ENCODE measurements around the gene VAX1.

VAX1 gene

GRCh38 chr10:117164592-117165537 lies 26.8 kb upstream of the VAX1 start:
- no peak for DNase-seq (ENCODE audit: low read depth in 2 of 3, low spot score in 1 of 3)

DNA sequence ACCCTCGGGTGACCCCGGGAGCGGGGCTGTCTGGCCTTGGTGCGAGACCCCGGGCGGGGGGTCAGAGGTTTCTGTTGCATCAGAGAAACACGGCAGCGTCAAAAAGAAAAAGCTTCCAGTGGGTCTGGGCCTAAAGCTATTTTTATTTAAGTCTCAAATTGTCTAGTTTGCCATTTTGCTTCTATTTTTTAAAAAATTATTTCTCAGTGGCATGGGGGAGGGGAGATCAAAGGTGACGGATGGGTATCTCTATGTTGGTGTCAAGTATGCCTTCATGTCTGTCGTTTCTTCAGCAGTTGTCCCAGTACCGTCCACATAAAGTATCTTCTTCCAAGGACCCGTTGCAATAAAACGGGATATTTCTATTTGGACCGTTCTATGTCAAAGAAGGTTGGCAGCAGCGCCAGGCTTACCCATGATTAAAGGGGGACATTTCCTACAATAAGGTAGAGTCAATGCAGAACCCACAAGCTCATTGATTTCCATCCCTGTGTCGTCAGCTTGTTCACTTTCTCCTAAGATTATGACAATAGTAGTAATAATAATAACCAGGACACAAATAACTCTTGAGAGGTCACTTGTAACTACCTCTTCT lies 26.0 kb upstream of the VAX1 start:
- no peak for DNase-seq (ENCODE audit: low read depth in 2 of 3, low spot score in 1 of 3)

DNA sequence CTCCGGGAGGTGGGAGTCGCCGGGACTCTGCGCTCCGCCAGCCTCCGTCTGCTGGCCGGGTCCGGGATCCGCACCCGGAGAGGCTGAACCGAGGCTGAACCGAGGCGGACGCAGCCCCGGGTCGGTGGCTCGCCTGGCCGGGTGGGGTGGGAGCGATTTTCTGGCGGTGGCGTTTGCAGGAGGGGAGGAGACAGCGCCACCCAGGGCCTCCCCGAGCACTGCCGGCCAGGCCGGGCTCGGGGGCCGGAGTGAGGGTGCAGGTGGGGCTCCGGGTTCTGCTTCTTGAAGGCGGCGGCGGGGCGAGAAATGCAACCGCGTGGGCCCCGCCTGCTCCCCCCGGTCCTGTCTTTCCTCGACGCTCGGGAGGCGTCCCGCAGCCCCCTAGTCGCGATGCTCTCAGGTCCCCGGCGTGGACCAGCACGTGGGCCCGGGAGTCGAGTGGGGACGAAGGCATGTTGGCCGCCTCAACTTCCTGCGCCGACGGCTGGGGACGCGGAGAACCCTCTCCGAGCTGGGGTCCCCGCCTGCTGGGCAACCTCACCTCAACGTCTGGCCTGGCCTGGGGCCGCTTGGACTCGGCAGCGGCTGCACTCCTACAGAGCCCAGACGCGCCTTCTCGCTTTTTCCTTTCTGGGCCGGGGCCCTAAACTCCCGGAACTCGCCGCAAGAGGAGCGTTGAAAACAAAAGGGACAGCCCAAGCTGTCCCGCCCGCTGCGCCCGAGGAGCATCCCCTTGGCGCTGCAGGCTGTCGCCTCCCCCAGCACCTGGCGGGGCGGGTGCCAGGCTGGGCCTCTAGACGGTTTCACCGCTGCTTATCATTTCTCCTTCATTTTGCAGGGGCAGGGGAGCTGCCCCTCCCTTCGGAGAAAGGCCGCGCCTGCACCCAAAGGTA lies 25.2 kb upstream of the VAX1 start:
- DNase-seq (ENCODE audit: low read depth in 2 of 3, low spot score in 1 of 3) = no peak

GRCh38 chr10:117162093-117163060 lies 24.3 kb upstream of the VAX1 start:
- DNase-seq (ENCODE audit: low read depth in 2 of 3, low spot score in 1 of 3) = no peak

DNA sequence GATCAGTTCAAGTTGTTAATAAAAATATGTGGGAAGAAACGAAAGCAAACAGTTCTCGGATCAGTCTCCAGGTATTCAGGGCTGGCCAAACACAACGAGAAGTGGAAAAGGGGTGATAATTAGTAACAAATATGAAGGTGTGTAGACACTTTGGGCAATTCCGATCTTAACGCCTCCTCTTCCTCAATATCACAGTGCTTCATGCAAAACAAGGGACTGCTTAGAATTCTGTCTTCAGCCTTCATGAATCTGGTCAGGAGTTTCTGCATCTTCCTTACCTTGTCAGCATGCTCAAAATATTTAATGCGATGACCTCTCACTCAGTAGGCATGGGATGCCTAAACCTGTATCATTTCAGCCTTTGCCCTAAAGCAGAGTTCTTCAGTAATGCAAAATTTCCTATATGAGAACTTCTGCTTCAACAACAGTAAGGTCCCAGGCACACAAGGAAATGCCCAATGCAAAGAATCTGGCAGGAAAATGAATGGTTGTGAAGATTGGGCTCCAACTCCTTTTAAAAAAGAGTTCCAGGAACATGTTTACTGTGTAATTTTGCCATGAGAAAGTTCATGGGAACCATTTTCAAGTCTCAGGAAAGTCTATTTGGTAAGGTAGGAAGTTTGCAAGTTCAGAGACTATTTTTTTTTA lies 23.4 kb upstream of the VAX1 start:
- DNase-seq (ENCODE audit: low read depth in 2 of 3, low spot score in 1 of 3) = no peak

- no peak for DNase-seq (ENCODE audit: low read depth in 2 of 3, low spot score in 1 of 3)
These were observed 22.5 kb upstream of the VAX1 start for GRCh38 chr10:117160567-117160966.

DNA sequence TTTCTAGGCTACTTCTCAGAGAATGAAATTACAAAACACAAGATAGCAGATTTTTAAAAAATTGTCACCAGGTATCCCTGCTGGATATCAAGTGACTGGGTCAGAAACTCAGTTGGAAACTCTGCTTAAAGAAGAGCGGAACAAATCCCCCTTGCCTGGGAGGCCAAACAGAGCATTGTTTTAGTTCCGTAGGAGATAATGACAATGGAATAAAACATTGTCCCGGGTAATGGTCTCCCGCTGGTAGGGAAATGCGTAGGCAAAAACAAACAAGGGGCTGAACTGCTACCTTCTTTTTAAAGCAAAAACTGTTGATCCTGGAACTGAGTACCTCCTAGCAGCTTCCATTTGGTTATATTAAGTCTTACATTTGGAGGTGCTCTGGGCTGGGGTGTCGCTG lies 21.3 kb upstream of the VAX1 start:
- DNase-seq (ENCODE audit: low read depth in 2 of 3, low spot score in 1 of 3) = no peak

- no peak for DNase-seq (ENCODE audit: low read depth in 2 of 3, low spot score in 1 of 3)
These were observed 20.2 kb upstream of the VAX1 start for GRCh38 chr10:117158297-117158696.

DNA sequence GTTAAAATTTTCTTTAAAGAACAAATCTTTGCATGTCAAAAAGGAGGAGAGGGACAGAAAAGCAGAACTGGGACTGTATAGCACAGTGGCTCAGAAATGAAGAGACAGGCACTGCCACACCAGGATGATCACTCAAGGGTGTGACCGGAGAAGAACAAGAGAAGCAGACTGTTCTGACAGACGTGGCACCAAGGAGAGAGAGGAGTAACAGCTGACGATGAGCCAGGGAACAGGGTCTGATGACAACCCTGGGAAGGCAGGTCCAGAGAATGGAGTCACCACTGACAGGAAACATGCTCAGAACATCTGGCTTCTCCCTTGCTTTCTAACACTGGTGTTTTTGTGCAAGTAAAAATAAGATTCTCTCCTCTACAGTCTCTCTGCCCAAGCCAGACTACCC lies 14.6 kb upstream of the VAX1 start:
- DNase-seq (ENCODE audit: low read depth in 2 of 3, low spot score in 1 of 3) = no peak

DNA sequence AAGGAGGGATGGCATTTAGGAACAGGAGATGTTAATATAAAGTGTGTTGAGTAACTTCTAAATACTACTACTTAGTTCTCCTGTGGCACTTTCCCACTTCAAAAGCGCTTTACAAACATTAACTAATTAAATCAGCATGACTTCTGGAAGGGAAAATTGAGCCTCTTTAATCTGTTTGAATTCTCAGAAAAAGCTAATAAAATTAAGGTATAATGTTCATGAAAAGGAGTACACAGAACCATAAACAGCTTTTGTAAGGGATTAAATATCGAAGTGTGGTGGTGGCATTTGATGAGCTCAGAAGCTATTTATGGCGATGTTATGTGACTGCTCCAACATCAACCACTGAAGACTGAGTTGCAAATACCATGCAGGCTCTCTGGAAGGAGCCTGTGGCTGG lies 10.2 kb upstream of the VAX1 start:
- no peak for DNase-seq (ENCODE audit: low read depth in 2 of 3, low spot score in 1 of 3)

DNA sequence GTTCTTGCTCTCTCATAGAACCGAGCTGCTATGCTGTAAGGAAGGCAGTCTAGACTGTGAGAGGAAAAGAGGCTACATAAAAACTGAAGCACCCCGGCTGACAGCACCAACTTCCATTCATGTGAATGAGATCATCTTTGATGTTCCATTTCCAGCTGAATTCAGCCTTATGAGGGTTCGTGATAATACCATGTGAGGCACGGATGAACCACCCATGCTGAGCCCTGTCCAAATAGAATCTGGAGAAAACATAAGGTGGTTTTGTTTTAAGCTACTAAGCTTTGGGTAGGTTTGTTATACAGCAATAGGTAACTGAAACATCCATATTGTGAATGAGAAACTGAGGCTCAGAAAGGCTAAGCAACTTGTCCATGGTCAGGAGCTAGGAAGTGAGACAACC lies 6.9 kb upstream of the VAX1 start:
- no peak for DNase-seq (ENCODE audit: low read depth in 2 of 3, low spot score in 1 of 3)

GRCh38 chr10:117143103-117143823 lies 5.2 kb upstream of the VAX1 start:
- no peak for DNase-seq (ENCODE audit: low read depth in 2 of 3, low spot score in 1 of 3)

- no peak for DNase-seq (ENCODE audit: low read depth in 2 of 3, low spot score in 1 of 3)
These were observed 2.4 kb upstream of the VAX1 start for GRCh38 chr10:117140525-117140902.

- DNase-seq (ENCODE audit: low read depth in 2 of 3, low spot score in 1 of 3) = no peak
These were observed 1.8 kb upstream of the VAX1 start for GRCh38 chr10:117139581-117140524.

DNA sequence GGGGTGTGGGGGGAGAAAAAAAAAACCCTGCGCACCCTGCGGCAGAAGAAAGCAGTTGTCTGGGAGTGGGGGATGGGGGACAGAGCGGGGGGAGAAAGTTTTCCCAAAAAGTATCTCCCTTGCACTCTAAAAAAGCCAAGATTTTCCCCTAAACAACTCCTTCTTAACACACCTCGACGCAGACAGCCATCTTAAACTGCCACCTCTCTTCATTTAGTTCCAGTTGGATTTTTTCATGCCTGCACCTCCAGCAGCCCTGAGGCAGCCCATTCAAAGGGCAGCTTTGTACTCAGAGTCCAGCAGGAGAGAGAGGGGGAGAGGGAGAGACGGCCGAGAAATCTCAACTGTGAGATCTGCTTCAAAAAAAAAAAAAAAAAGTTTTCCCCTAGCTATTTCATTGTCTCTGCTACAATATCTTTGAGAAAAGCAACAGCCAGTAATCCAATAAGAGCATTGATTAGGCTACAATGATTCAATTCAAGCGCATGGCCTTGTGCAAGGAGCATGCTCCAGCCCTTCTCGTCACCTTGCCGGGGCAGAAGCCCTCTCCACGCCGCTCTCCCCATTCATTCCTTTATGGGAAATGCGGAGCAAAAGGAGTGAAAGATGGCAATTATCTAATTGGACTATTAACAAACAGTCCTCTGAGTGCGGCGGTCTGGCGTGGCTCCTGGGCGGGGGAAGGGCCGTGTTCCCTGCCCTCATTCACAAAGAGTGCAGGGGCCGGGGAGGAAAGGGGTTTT lies 939 bp upstream of the VAX1 start:
- no peak for DNase-seq (ENCODE audit: low read depth in 2 of 3, low spot score in 1 of 3)

DNA sequence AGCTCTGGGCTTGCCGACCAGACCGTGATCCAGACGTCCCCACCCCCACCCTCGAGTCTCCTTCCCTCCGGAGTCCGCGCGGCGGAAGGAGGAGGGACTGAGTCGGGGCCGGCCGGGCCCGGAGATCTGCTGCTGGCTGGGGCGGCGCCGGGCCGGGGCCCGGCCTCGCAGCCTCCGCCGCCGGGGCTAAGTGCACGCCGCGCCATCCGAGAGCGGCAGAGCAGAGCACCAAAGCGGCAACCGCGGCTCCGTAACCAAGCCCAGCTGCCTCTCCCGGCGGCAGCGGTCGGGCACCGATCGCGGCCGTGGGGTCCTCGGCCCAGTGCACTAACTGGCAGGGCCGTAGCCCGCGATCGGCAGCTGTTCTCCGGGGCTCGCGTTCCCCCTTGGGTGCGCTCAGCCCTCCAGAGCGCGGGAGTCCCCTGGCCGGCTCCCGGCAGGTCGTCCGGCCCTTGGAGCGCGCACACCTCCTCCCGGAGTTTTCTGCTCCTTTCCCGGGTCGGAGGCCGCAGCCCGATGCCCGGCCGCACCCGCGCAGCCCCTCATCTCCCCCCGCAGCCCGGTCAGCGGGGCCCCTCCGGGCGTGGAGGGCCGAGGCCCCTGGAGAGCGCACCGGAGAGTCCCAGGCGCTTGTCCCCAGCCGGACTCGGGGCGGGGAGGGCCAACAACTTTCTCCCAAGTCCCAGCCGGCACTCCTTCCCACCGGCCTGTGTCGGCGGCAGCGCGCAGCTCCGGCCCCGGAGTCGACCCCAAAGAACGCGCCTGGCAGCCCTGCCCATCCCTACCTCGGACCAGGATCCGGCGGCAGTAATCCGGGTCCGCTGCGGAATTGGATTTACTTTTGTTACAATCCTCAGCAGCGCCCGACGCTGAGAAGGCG lies 799 bp downstream of the VAX1 start:
- DNase-seq (ENCODE audit: low read depth in 2 of 3, low spot score in 1 of 3) = no peak

All from stimulated activated CD4-positive, alpha-beta T cell treated with anti-CD3 and anti-CD28 coated beads, Interleukin-12 subunit alpha, Interleukin-12 subunit beta, amount 100 ng/mL, for 48 hours (primary cell).